Measurements from ENCODE around the gene NPIPB5. TPM values are rescaled to one million over a fixed set of nuclear protein-coding genes. Genes with fewer than 3 reads are reported as not detected.

NPIPB5 gene
- total RNA-seq = 100 to 1,000 TPM; 120 to 129 TPM

GRCh38 chr16:22510591-22510990 is at the start of gene NPIPB5:
Gene NPIPB5, plus strand, starts transcription at chr16:22510891. Its CDS starts 2,911 bp downstream, at chr16:22513802.

Small RNA genes within 50 kb of the gene (small RNA-seq; reads per million reads assigned to genes)
- 0 reads per million in 2 donors for gene AC106788.1

Other genes starting within 250 kb of the NPIPB5 start
- 10 to 100 TPM; 24.8 to 31.6 TPM for gene POLR3E, start 213.5 kb upstream of the NPIPB5 start, total RNA-seq
- 10 to 100 TPM in 1 of 2 donors, 1 to 10 TPM in 1; 7.2 to 15.0 TPM for gene CDR2, start 136.3 kb upstream of the NPIPB5 start, total RNA-seq

Data from melanocyte of skin (primary cell).